ENCODE data around the gene ITGA7. TPM values are rescaled to one million over a fixed set of nuclear protein-coding genes. Genes with fewer than 3 reads are reported as not detected.

The ITGA7 gene
- total and polyA plus RNA-seq, 2 of the 4 experiments (the other 2 are of a cell fraction) = 3.9 to 15.7 TPM

DNA sequence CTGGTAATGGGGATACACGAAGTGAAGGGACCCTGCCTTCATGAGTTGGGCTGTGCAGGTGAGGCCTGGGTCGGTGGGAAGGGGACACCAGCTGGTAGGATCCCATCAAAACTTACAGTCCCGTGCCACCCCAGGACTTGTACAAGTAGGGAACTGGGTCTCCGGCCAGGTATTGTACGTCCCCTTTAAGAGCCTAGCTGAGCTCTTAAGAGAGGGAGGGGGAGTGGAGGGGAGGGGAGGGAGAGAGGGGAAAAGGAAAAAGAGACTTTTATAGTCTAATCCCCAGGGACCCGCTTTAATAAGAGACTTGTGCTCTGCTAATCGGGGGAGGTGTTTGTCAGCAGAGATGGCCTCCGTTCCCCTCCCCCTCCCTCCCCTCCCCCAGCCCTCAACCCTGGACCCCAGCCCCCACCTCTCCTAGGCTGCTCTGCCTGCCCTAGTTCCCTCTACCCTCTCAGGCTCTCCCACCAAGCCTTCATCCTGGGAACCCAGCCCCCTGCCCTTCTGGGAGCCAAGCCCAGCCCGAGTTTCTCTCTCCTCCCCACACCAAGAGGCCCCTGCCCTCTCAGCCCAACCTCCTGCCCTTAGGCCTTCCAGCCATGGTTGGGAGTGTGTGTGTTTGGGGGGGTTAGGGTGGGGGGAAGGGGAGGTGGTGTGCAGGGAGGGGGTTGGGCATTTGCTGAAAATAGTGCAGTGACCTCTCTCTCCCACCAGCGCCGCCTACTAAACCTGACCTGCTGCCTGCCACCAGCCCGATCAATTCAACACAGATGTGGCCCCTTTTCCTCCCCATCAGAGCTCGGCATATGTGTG, 37.9 kb upstream of the ITGA7 start:
- ATAC-seq (ENCODE audit: low read depth) (no peak), DNase-seq (no peak)
- no peak overlapping the region for H3K18ac ChIP-seq (ENCODE audit: low read depth, low read length)
- H2BK120ac ChIP-seq (ENCODE audit: low read depth, low read length) = no peak overlapping the region
- no peaks in the 10 kb centered on the region for H3K27me3 ChIP-seq (ENCODE audit: control insufficient read depth, insufficient read depth, low read length)
- no peak overlapping the region for H2BK5ac ChIP-seq (ENCODE audit: low read depth, low read length, poor library complexity, severe bottlenecking)
- no peak overlapping the region for H2BK20ac ChIP-seq (ENCODE audit: low read depth, low read length)
- H3K9ac ChIP-seq (ENCODE audit: low read depth, low read length) = peak overlapping the region; percentile 27; the same call in 1 of the 2 replicates
- WGBS, 2 experiments (ENCODE audit: extremely low coverage in 2 of 2, insufficient read length in 1 of 2) = 32% methylated on average over 4 of the region's 13 CpGs; no CpG with 5 or more reads in 1 of the 2 experiments
- POLR2A ChIA-PET (ENCODE audit: unreplicated experiment) = no interaction called here
- CTCF ChIA-PET = interaction anchor here (1.8 kb wide), 1 partner anchor 184 kb away, joined by 5 read pairs; no protein-coding TSS in a partner anchor
- H3K27ac ChIP-seq (ENCODE audit: insufficient read depth, low read length) = no peak overlapping the region
- H3K4me2 ChIP-seq (ENCODE audit: low read depth, low read length) = peak overlapping the region; percentile 99
- H3K9me1 ChIP-seq (ENCODE audit: insufficient read depth, low read length) = peaks cover 9% of the 10 kb centered on the region; the same call in 1 of the 2 replicates
- H3K56ac ChIP-seq (ENCODE audit: extremely low read depth, insufficient read depth, low read length) = no peak overlapping the region
- BruUV-seq (replicated peaks) = no TSS peak
- H3K9me3 ChIP-seq (ENCODE audit: control insufficient read depth, insufficient read depth, low read length) = no peaks in the 10 kb centered on the region
- H3K4me3 ChIP-seq (ENCODE audit: insufficient read depth, low read depth, low read length) = peak overlapping the region; percentile 18; the same call in 1 of the 2 replicates
- peak overlapping the region; percentile 63; the same call in 1 of the 2 replicates for H2AK5ac ChIP-seq (ENCODE audit: low read depth, low read length)
- H3K23ac ChIP-seq (ENCODE audit: low read depth, low read length) = peak overlapping the region; percentile 49; the same call in 1 of the 2 replicates
- H2AFZ ChIP-seq (replicated peaks; ENCODE audit: low read length, poor library complexity) = no peak overlapping the region
- peaks cover 2 to 30% of the 10 kb centered on the region in 2 experiments; a peak in 2 of 4 replicates for H3K79me1 ChIP-seq (ENCODE audit: low read depth in 1 of 2, low read length in 2 of 2)
- in situ Hi-C loops (cut with MboI; ENCODE audit: low sequenced_read_pairs) = no loop called here
- H3K14ac ChIP-seq (replicated peaks; ENCODE audit: low read depth, low read length) = no peak overlapping the region
- H3K36me3 ChIP-seq (ENCODE audit: control insufficient read depth, insufficient read depth, low read length) = peaks cover 11% of the 10 kb centered on the region
- peaks cover 7% of the 10 kb centered on the region for H4K20me1 ChIP-seq (ENCODE audit: insufficient read depth, low read length)
- H2BK15ac ChIP-seq (ENCODE audit: low read depth, low read length) = no peak overlapping the region
- no peak overlapping the region for H3K4ac ChIP-seq (ENCODE audit: low read depth, low read length)
- no peak overlapping the region for H4K91ac ChIP-seq (ENCODE audit: insufficient read depth, low read depth, low read length)
- dilution Hi-C loops (cut with HindIII; ENCODE audit: low sequenced_read_pairs, unreplicated experiment) = no loop called here
- no peak overlapping the region for H4K8ac ChIP-seq (ENCODE audit: low read depth in 2 of 2, low read length in 2 of 2)
- intact Hi-C loops (cut with micrococcal nuclease) = no loop called here
- TF ChIP-seq BHLHE40 (IDR thresholded peaks at IDR 0.05; ENCODE audit: low read depth, low read length) (no peak), ELK1 (IDR thresholded peaks at IDR 0.05; ENCODE audit: borderline replicate concordance, low read depth, low read length) (no peak), RCOR1 (IDR thresholded peaks at IDR 0.05; ENCODE audit: insufficient replicate concordance, low read length) (no peak), FOS (IDR thresholded peaks at IDR 0.05; ENCODE audit: low read depth, low read length) (no peak), RFX5 (IDR thresholded peaks at IDR 0.05; ENCODE audit: low read depth, low read length) (no peak), SMC3 (IDR thresholded peaks at IDR 0.05; ENCODE audit: low read depth, low read length) (no peak), CHD1 (IDR thresholded peaks at IDR 0.05; ENCODE audit: low read depth, low read length) (no peak), MAZ (IDR thresholded peaks at IDR 0.05; ENCODE audit: borderline replicate concordance, low read depth, low read length) (no peak)
- no peak overlapping the region; the same call in 1 of the 2 replicates for H4K5ac ChIP-seq (ENCODE audit: low read depth, low read length)
- H2AK9ac ChIP-seq (replicated peaks; ENCODE audit: low read depth, low read length, poor library complexity) = peak overlapping the region; percentile 3
- peaks cover 15% of the 10 kb centered on the region for H3K4me1 ChIP-seq (ENCODE audit: control insufficient read depth, insufficient read depth, low read length)

All from IMR-90 (cell line).